Fibroblast of mammary gland (primary cell): ENCODE results near the gene TRIM17.
A peak's percentile ranks its signal among the peaks of the same experiment; 100 is the strongest.

Source experiments
- DNase-seq: peaks from one replicate; pipeline ENCODE4 v3.0.0-alpha.2; 2010; ENCODE audit warnings: low read depth
- H3K4me3 ChIP-seq: 2 replicates; pipeline ENCODE4 v1.5.1; 2011; ENCODE audit warnings: low read depth, mild to moderate bottlenecking, low read length, moderate library complexity; ENCODE audit not compliant: control insufficient read depth
- CTCF ChIP-seq: conservative IDR thresholded peaks from 2 replicates; pipeline ENCODE4 v1.5.1; 2011; ENCODE audit warnings: low read depth, low read length, inconsistent platforms; ENCODE audit not compliant: control insufficient read depth, insufficient read depth

Gene TRIM17

GRCh38 chr1:228378090-228378872 lies 38.4 kb downstream of the TRIM17 start:
- peak; percentile 57 for DNase-seq
- TF ChIP-seq CTCF, result peak; percentile 27
- peak overlapping the region; percentile 50 for H3K4me3 ChIP-seq

- DNase-seq, result no peak
- H3K4me3 ChIP-seq, result no peak overlapping the region
- no peak for TF ChIP-seq CTCF
Measured at GRCh38 chr1:228377664-228378089, 39.0 kb downstream of the TRIM17 start.

GRCh38 chr1:228376651-228377631 lies 39.7 kb downstream of the TRIM17 start:
- no peak for DNase-seq
- no peak overlapping the region for H3K4me3 ChIP-seq
- TF ChIP-seq CTCF, result no peak

GRCh38 chr1:228376262-228376628 lies 40.4 kb downstream of the TRIM17 start:
- TF ChIP-seq CTCF, result no peak
- peak; percentile 30 for DNase-seq
- no peak overlapping the region for H3K4me3 ChIP-seq

- H3K4me3 ChIP-seq, result no peak overlapping the region
- DNase-seq, result no peak
- no peak for TF ChIP-seq CTCF
Measured at GRCh38 chr1:228375578-228376261, 40.9 kb downstream of the TRIM17 start.
